GM12878 (cell line): ENCODE results near the gene KRT34. TPM values are rescaled to one million over a fixed set of nuclear protein-coding genes. Genes with fewer than 3 reads are reported as not detected.
A peak's percentile ranks its signal among the peaks of the same experiment; 100 is the strongest.

Experiments
- ATAC-seq: fragments of 200-7000 bp; cut with Tn5 transposase; 3 replicates; pipeline ENCODE4 v1.9.1; 2020; ENCODE audit warnings: mild to moderate bottlenecking, moderate library complexity
- BruUV-seq: library from RNA; stranded (reverse); fragments of 400-500 nt; replicated peaks from 2 replicates; lab custom pipeline; 2021; lab: Mats Ljungman, UMichigan
- CTCF ChIA-PET: fragments of 300-600 bp; sonication (Branson Sonifier 250); formaldehyde crosslinking; extraction: SDS; loops from one replicate; lab custom pipeline; 2021; ENCODE audit warnings: inconsistent platforms; lab: Yijun Ruan, JAX
- POLR2A ChIA-PET: fragments of 350-600 bp; formaldehyde crosslinking; extraction: SDS; loops from one replicate; lab custom pipeline; 2021; ENCODE audit warnings: inconsistent platforms; lab: Charles Lee
- RAD21 ChIA-PET: fragments of 300-600 bp; sonication (Branson Sonifier 250); formaldehyde crosslinking; loops from one replicate; lab custom pipeline; 2023; ENCODE audit warnings: antibody characterized with exemption; ENCODE audit not compliant: unreplicated experiment; lab: Charles Lee
- SMC1A ChIA-PET: fragments of 300-600 bp; sonication (Branson Sonifier 250); formaldehyde crosslinking; loops from one replicate; lab custom pipeline; 2023; ENCODE audit not compliant: unreplicated experiment, uncharacterized antibody; lab: Charles Lee
- DNase-seq: peaks from one replicate; pipeline ENCODE4 v3.0.0-alpha.2; 2011; ENCODE audit warnings: low read depth, low spot score
- FAIRE-seq: peaks from 3 replicates; lab custom pipeline; 2011; peaks lifted over from hg19 to GRCh38; lab: Jason Lieb, UNC
- H2AFZ ChIP-seq: 2 replicates; pipeline ENCODE4 v1.6.0; 2011; ENCODE audit warnings: low read depth, low read length, control low read depth; ENCODE audit not compliant: control insufficient read depth
- H3K27ac ChIP-seq: 2 replicates; pipeline ENCODE4 v1.5.1; 2011; ENCODE audit warnings: control low read depth; ENCODE audit not compliant: control insufficient read depth, insufficient read depth
- H3K27me3 ChIP-seq, 2 experiments: replicated peaks in 1 of 2; 2 replicates each; pipeline versions ENCODE4 v1.6.0 to v1.6.1; 2011; ENCODE audit warnings: low read length in 1 of 2; ENCODE audit not compliant: control insufficient read depth in 2 of 2, insufficient read depth in 2 of 2
- H3K36me3 ChIP-seq, 2 experiments: 2 replicates each; pipeline ENCODE4 v1.5.1; 2011; ENCODE audit warnings: low read length in 1 of 2; ENCODE audit not compliant: control insufficient read depth in 2 of 2, insufficient read depth in 2 of 2
- H3K4me1 ChIP-seq: 2 replicates; pipeline ENCODE4 v1.6.1; 2011; ENCODE audit warnings: mild to moderate bottlenecking, low read length, moderate library complexity, mixed read lengths; ENCODE audit not compliant: control insufficient read depth, insufficient read depth
- H3K4me2 ChIP-seq: 2 replicates; pipeline ENCODE4 v1.6.0; 2011; ENCODE audit warnings: control low read depth; ENCODE audit not compliant: control insufficient read depth, insufficient read depth
- H3K4me3 ChIP-seq: fragments of 200-600 bp; sonication (generic); 2 replicates; pipeline ENCODE4 v1.5.1; 2016
- H3K79me2 ChIP-seq: 2 replicates; pipeline ENCODE4 v1.6.0; 2011; ENCODE audit warnings: low read length; ENCODE audit not compliant: control insufficient read depth, insufficient read depth
- H3K9ac ChIP-seq: 2 replicates; pipeline ENCODE4 v1.8.0; 2011; ENCODE audit warnings: low read length, control low read depth, mixed read lengths; ENCODE audit not compliant: control insufficient read depth, insufficient read depth
- H3K9me3 ChIP-seq: replicated peaks from 3 replicates; pipeline ENCODE4 v1.5.1; 2011; ENCODE audit warnings: mild to moderate bottlenecking, low read length; ENCODE audit not compliant: control insufficient read depth, insufficient read depth
- H4K20me1 ChIP-seq: 2 replicates; pipeline ENCODE4 v1.6.0; 2011; ENCODE audit not compliant: control insufficient read depth, insufficient read depth
- ASH2L ChIP-seq: fragments of 300-600, 200-600 bp; sonication (generic); IDR thresholded peaks from 2 replicates; pipeline ENCODE4 v1.6.1; 2017; ENCODE audit warnings: low read depth, mild to moderate bottlenecking, borderline replicate concordance
- BMI1 ChIP-seq: fragments of 450-650 bp; IDR thresholded peaks from 2 replicates; pipeline ENCODE4 v1.6.1; 2016; ENCODE audit warnings: mild to moderate bottlenecking, moderate library complexity, borderline replicate concordance
- CREM ChIP-seq: IDR thresholded peaks from 2 replicates; pipeline ENCODE4 v1.6.1; 2014; ENCODE audit warnings: antibody characterized with exemption, low read depth
- GATAD2B ChIP-seq: fragments of 450-650 bp; conservative IDR thresholded peaks from 2 replicates; pipeline ENCODE4 v1.6.1; 2017; ENCODE audit warnings: low read depth, mild to moderate bottlenecking, moderate library complexity
- HDAC2 ChIP-seq: fragments of 200-600 bp; sonication (generic); IDR thresholded peaks from 2 replicates; pipeline ENCODE4 v1.6.1; 2017
- MEF2B ChIP-seq: fragments of 450-650 bp; IDR thresholded peaks from 2 replicates; pipeline ENCODE4 v1.6.1; 2018; ENCODE audit warnings: mild to moderate bottlenecking, moderate library complexity; ENCODE audit not compliant: partially characterized antibody, poor library complexity, severe bottlenecking
- NBN ChIP-seq: fragments of 450-650 bp; IDR thresholded peaks from 2 replicates; pipeline ENCODE4 v1.6.1; 2016
- NR2C2 ChIP-seq: IDR thresholded peaks from 2 replicates; pipeline ENCODE4 v1.6.1; 2011; ENCODE audit warnings: borderline replicate concordance, low read depth; ENCODE audit not compliant: control insufficient read depth, insufficient read length
- NRF1 ChIP-seq: conservative IDR thresholded peaks from 2 replicates; pipeline ENCODE4 v1.6.1; 2011; ENCODE audit warnings: mild to moderate bottlenecking, low read depth, low read length, improper control_type of control experiment
- POLR2A ChIP-seq: IDR thresholded peaks from 2 replicates; pipeline ENCODE4 v1.6.1; 2011; ENCODE audit warnings: low read depth, mild to moderate bottlenecking, low read length
- RUNX3 ChIP-seq: IDR thresholded peaks from 2 replicates; pipeline ENCODE4 v1.6.1; 2012; ENCODE audit warnings: low read length, inconsistent platforms
- SMARCA5 ChIP-seq: fragments of 450-650 bp; IDR thresholded peaks from 2 replicates; pipeline ENCODE4 v1.6.1; 2017; ENCODE audit warnings: mild to moderate bottlenecking
- WRNIP1 ChIP-seq: IDR thresholded peaks from 2 replicates; pipeline ENCODE4 v1.6.1; 2011; ENCODE audit warnings: low read depth, low read length, improper control_type of control experiment, borderline replicate concordance
- ZBED1 ChIP-seq: IDR thresholded peaks from 2 replicates; pipeline ENCODE4 v1.6.1; 2016; ENCODE audit warnings: borderline replicate concordance
- ZBTB4 ChIP-seq: fragments of 450-650 bp; formaldehyde crosslinking; IDR thresholded peaks from 2 replicates; pipeline ENCODE4 v1.4.0; 2022; ENCODE audit warnings: mild to moderate bottlenecking, moderate library complexity
- ZNF274 ChIP-seq: IDR thresholded peaks from one replicate; pipeline ENCODE4 v1.8.0; 2011; ENCODE audit not compliant: insufficient read length, insufficient read depth
- WGBS: methylation state at CpG from one replicate; pipeline ENCODE4 v1.1.6; 2016; ENCODE audit warnings: low lambda C conversion rate; ENCODE audit not compliant: insufficient replicate concordance, insufficient coverage; ENCODE audit errors: missing lambda C conversion rate; 5-methylcytosine and 5-hydroxymethylcytosine counted together
- in situ Hi-C: fragments of 300-500 bp; cut with MboI; formaldehyde crosslinking; loops from 9 replicates; pipeline ENCODE4 v1.14.3; 2018; ENCODE audit warnings: mixed read lengths
- intact Hi-C: fragments of 100-400 bp; cut with micrococcal nuclease; formaldehyde crosslinking; loops from one replicate; pipeline ENCODE4 v1.14.2; 2022; ENCODE audit not compliant: unreplicated experiment
- polyA plus RNA-seq, 11 experiments: library from polyadenylated mRNA; depleted of rRNA in 4 of 11; unstranded in 6 of 11; stranded (reverse) in 5 of 11; fragments of >200 nt; fragmentation: Nextera tagmentation in 4 of 11; fragmentation: Illumina TruSeq in 1 of 11; extraction: Ambion mirVana in 4 of 11; extraction: Trizol in 1 of 11; gene quantifications; 1 replicate in 1 of 11; 2 replicates in 10 of 11; pipeline versions ENCODE4 v1.2.1 to v1.2.3, GENCODE V29; 2011 to 2016; ENCODE audit warnings: inconsistent platforms in 2 of 11, missing spikeins in 2 of 11, low read depth in 1 of 11
- total RNA-seq, 4 experiments: library from RNA; depleted of rRNA in 3 of 4; stranded (reverse); fragments of >200 nt in 3 of 4; fragmentation: Illumina TruSeq in 1 of 4; extraction: Trizol in 1 of 4; gene quantifications; 2 replicates each; pipeline versions ENCODE4 v1.2.1 to v1.2.3, GENCODE V29; 2013 to 2021
- TF ChIP-seq, protein P1 (sequence below): IDR thresholded peaks from 2 replicates; pipeline ENCODE4 v1.6.1; 2011; ENCODE audit warnings: low read depth, low read length, improper control_type of control experiment, borderline replicate concordance
- TF ChIP-seq, protein P2 (sequence below): fragments of 450-650 bp; IDR thresholded peaks from 2 replicates; pipeline ENCODE4 v1.6.1; 2016; ENCODE audit warnings: mild to moderate bottlenecking, moderate library complexity, borderline replicate concordance

KRT34 gene
- total and polyA plus RNA-seq, 10 of the 15 experiments (the other 5 are each of a cell fraction or from before 2014, with no cell fraction given) = not detected

DNA sequence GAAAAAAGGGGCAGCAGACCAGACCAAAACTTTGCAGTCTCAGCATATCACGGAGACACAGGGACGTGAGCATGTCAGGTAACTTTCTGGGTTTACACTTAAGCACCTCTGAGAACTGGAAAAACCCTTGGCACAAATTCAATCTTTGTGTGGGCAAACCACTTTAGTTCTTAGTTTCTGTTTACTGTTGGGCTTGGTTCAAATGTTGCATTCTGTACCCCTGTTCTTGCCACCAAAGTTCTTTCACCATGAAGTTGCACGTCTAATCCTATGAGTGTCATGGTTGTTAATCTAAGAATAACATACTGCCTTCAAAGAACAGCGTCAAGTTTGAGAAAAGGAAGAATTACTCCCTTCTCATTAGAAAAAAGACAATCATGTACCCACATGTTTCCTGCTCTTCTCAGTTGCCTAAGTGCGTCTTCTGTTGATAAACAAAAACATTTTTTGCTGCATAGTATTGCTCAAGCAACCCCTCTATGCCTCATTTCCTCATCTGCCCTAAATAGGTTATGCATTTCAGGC, 43.1 kb downstream of the KRT34 start (continued):
- TF ChIP-seq RUNX3 (0 out of 2 replicates have a peak, but pooled peaks have one; percentile 10), GATAD2B (no peak), BMI1 (no peak), CREM (no peak), ASH2L (no peak), NBN (0 out of 2 replicates have a peak, but pooled peaks have one; percentile 36), NRF1 (no peak), MEF2B (peak; percentile 31), WRNIP1 (no peak), ZBED1 (no peak), HDAC2 (no peak)
- TF ChIP-seq, protein P1, sequence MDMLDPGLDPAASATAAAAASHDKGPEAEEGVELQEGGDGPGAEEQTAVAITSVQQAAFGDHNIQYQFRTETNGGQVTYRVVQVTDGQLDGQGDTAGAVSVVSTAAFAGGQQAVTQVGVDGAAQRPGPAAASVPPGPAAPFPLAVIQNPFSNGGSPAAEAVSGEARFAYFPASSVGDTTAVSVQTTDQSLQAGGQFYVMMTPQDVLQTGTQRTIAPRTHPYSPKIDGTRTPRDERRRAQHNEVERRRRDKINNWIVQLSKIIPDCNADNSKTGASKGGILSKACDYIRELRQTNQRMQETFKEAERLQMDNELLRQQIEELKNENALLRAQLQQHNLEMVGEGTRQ = no peak

DNA sequence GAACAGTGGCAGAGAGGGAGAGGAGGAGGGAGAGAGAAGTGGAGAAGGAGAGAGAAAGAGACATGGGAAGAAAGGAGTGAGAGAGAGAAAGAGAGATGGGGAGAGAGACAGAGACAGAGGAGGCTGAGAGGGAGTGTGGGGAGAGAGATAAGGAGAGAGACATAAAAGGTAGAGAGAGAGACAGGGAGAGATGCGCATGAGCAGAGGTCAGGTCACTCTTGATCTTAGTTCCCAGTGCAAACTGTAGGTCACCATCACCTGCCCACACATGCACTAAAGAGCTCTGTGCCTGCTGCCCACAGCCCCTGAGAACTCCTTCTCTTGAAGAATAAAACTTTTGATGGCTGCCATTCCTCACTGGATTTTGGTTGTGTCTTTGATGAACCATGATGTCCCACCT, 46.4 kb downstream of the KRT34 start:
- ChIA-PET CTCF (no interaction called here), POLR2A (no interaction called here), SMC1A (no interaction called here), RAD21 (no interaction called here)
- Histone ChIP-seq H4K20me1 (no peaks in the 10 kb centered on the region), H2AFZ (no peak overlapping the region), H3K79me2 (no peaks in the 10 kb centered on the region), H3K9ac (no peak overlapping the region), H3K27me3 (no peaks in the 10 kb centered on the region), H3K27ac (no peak overlapping the region), H3K36me3 (no peaks in the 10 kb centered on the region), H3K4me1 (peaks cover 18% of the 10 kb centered on the region), H3K4me3 (no peak overlapping the region), H3K4me2 (no peak overlapping the region), H3K9me3 (no peaks in the 10 kb centered on the region; the same call in 2 of the 3 replicates)
- BruUV-seq = no TSS peak
- no peak for FAIRE-seq
- intact Hi-C loops (no loop called here), in situ Hi-C loops (no loop called here)
- DNase-seq = no peak
- no CpG with 5 or more reads among the region's 1 CpG for WGBS
- no peak for ATAC-seq
- TF ChIP-seq SMARCA5 (no peak), RUNX3 (no peak), ZBTB4 (no peak), POLR2A (no peak), ZNF274 (no peak), NR2C2 (no peak)
- TF ChIP-seq, protein P2, sequence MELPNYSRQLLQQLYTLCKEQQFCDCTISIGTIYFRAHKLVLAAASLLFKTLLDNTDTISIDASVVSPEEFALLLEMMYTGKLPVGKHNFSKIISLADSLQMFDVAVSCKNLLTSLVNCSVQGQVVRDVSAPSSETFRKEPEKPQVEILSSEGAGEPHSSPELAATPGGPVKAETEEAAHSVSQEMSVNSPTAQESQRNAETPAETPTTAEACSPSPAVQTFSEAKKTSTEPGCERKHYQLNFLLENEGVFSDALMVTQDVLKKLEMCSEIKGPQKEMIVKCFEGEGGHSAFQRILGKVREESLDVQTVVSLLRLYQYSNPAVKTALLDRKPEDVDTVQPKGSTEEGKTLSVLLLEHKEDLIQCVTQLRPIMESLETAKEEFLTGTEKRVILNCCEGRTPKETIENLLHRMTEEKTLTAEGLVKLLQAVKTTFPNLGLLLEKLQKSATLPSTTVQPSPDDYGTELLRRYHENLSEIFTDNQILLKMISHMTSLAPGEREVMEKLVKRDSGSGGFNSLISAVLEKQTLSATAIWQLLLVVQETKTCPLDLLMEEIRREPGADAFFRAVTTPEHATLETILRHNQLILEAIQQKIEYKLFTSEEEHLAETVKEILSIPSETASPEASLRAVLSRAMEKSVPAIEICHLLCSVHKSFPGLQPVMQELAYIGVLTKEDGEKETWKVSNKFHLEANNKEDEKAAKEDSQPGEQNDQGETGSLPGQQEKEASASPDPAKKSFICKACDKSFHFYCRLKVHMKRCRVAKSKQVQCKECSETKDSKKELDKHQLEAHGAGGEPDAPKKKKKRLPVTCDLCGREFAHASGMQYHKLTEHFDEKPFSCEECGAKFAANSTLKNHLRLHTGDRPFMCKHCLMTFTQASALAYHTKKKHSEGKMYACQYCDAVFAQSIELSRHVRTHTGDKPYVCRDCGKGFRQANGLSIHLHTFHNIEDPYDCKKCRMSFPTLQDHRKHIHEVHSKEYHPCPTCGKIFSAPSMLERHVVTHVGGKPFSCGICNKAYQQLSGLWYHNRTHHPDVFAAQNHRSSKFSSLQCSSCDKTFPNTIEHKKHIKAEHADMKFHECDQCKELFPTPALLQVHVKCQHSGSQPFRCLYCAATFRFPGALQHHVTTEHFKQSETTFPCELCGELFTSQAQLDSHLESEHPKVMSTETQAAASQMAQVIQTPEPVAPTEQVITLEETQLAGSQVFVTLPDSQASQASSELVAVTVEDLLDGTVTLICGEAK = no peak
